GM23338 (cell line): ENCODE data around the gene OTUB2.

Experiments
- EZH2 ChIP-seq: fragments of 200-600 bp; sonication (generic); IDR thresholded peaks from one replicate; pipeline ENCODE4 v1.8.0; 2017; ENCODE audit warnings: antibody characterized with exemption, mild to moderate bottlenecking, low read depth; ENCODE audit not compliant: unreplicated experiment
- ZNF114 ChIP-seq: fragments of 250-450 bp; sonication (Bioruptor Pico); IDR thresholded peaks from 2 replicates; pipeline ENCODE4 v1.5.0; 2020; ENCODE audit warnings: mild to moderate bottlenecking, moderate library complexity
- TF ChIP-seq, protein P1 (sequence below), 2 experiments: fragments of 200-600 bp in 1 of 2; sonication (generic) in 1 of 2; conservative IDR thresholded peaks; 2 replicates each; pipeline versions ENCODE4 v1.5.1 to v1.6.1; 2016 to 2017; ENCODE audit warnings: antibody characterized with exemption in 2 of 2, low read depth in 2 of 2, mild to moderate bottlenecking in 2 of 2, moderate library complexity in 1 of 2

GRCh38 chr14:94051115-94051514 lies 25.0 kb downstream of the OTUB2 start:
- TF ChIP-seq, protein P1, sequence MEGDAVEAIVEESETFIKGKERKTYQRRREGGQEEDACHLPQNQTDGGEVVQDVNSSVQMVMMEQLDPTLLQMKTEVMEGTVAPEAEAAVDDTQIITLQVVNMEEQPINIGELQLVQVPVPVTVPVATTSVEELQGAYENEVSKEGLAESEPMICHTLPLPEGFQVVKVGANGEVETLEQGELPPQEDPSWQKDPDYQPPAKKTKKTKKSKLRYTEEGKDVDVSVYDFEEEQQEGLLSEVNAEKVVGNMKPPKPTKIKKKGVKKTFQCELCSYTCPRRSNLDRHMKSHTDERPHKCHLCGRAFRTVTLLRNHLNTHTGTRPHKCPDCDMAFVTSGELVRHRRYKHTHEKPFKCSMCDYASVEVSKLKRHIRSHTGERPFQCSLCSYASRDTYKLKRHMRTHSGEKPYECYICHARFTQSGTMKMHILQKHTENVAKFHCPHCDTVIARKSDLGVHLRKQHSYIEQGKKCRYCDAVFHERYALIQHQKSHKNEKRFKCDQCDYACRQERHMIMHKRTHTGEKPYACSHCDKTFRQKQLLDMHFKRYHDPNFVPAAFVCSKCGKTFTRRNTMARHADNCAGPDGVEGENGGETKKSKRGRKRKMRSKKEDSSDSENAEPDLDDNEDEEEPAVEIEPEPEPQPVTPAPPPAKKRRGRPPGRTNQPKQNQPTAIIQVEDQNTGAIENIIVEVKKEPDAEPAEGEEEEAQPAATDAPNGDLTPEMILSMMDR (conservative IDR thresholded peaks at IDR 0.05; ENCODE audit: low read depth in 2 of 2) = peak; percentile 41 to 64
- TF ChIP-seq EZH2 = no peak
- TF ChIP-seq ZNF114 (CRISPR knock-in tag) = no peak
